ENCODE data around the gene PRKAR1B.
A peak's percentile ranks its signal among the peaks of the same experiment; 100 is the strongest.
"Not testable (repeated sequence)": the region's sequence is repeated elsewhere in the genome, so short reads cannot be mapped to it uniquely, and the experiment has no call there.

The PRKAR1B gene

GRCh38 chr7:641966-642365, 85.1 kb downstream of the PRKAR1B start:
- no peak for DNase-seq

- DNase-seq: no peak
Observed at GRCh38 chr7:641269-641671, 85.8 kb downstream of the PRKAR1B start.

GRCh38 chr7:638256-639011, 88.6 kb downstream of the PRKAR1B start:
- no peak for DNase-seq

- no peak for DNase-seq
Observed at GRCh38 chr7:637826-638225, 89.3 kb downstream of the PRKAR1B start.

- DNase-seq: peak; percentile 39
Observed at GRCh38 chr7:636396-636795, 90.7 kb downstream of the PRKAR1B start.

- DNase-seq: not testable (repeated sequence)
Observed at GRCh38 chr7:635687-636382, 91.2 kb downstream of the PRKAR1B start.

GRCh38 chr7:635227-635626, 91.9 kb downstream of the PRKAR1B start:
- DNase-seq: no peak

- DNase-seq: no peak
Observed at GRCh38 chr7:633381-634018, 93.6 kb downstream of the PRKAR1B start.

- no peak for DNase-seq
Observed at GRCh38 chr7:632831-633210, 94.3 kb downstream of the PRKAR1B start.

- DNase-seq: no peak
Observed at GRCh38 chr7:631964-632830, 94.9 kb downstream of the PRKAR1B start.

- DNase-seq: no peak
Observed at GRCh38 chr7:631291-631711, 95.8 kb downstream of the PRKAR1B start.

- no peak for DNase-seq
Observed at GRCh38 chr7:630539-630938, 96.5 kb downstream of the PRKAR1B start.

- DNase-seq: no peak
Observed at GRCh38 chr7:630111-630511, 97.0 kb downstream of the PRKAR1B start.

GRCh38 chr7:628826-629225, 98.3 kb downstream of the PRKAR1B start:
- no peak for DNase-seq

- no peak for DNase-seq
Observed at GRCh38 chr7:628402-628763, 98.7 kb downstream of the PRKAR1B start.

- DNase-seq: no peak
Observed at GRCh38 chr7:627661-628401, 99.2 kb downstream of the PRKAR1B start.

- no peak for DNase-seq
Observed at GRCh38 chr7:625376-625971, 101.6 kb downstream of the PRKAR1B start.

GRCh38 chr7:623464-623863, 103.6 kb downstream of the PRKAR1B start:
- no peak for DNase-seq

GRCh38 chr7:621572-622285, 105.4 kb downstream of the PRKAR1B start:
- no peak for DNase-seq

- DNase-seq: no peak
Observed at GRCh38 chr7:620885-621284, 106.2 kb downstream of the PRKAR1B start.

- peak; percentile 71 for DNase-seq
Observed at GRCh38 chr7:620056-620455, 107.0 kb downstream of the PRKAR1B start.

All from fibroblast of skin of back (primary cell).